Endodermal cell (in vitro differentiated cells): ENCODE measurements around the gene AJAP1. TPM values are rescaled to one million over a fixed set of nuclear protein-coding genes. Genes with fewer than 3 reads are reported as not detected.

Experiments
- DNase-seq: peaks from one replicate; pipeline ENCODE4 v3.0.0-alpha.2; 2017
- H3K27ac ChIP-seq: 2 replicates; pipeline ENCODE4 v1.5.1; 2013; ENCODE audit warnings: mild to moderate bottlenecking, low read depth, low read length, moderate library complexity
- H3K27me3 ChIP-seq: 2 replicates; pipeline ENCODE4 v1.6.1; 2013; ENCODE audit warnings: mild to moderate bottlenecking, low read length, moderate library complexity; ENCODE audit not compliant: insufficient read depth, control insufficient read depth, poor library complexity, severe bottlenecking
- H3K36me3 ChIP-seq: 2 replicates; pipeline ENCODE4 v1.7.0; 2013; ENCODE audit warnings: mild to moderate bottlenecking, low read length, moderate library complexity; ENCODE audit not compliant: control insufficient read depth, insufficient read depth
- H3K4me1 ChIP-seq: one replicate; pipeline ENCODE4 v1.7.0; 2013; ENCODE audit warnings: low read length; ENCODE audit not compliant: control insufficient read depth, insufficient read depth
- H3K4me3 ChIP-seq: 2 replicates; pipeline ENCODE4 v1.5.1; 2013; ENCODE audit warnings: mild to moderate bottlenecking, low read length, moderate library complexity
- H3K9ac ChIP-seq: 2 replicates; pipeline ENCODE4 v1.6.1; 2013; ENCODE audit warnings: mild to moderate bottlenecking, low read length, moderate library complexity; ENCODE audit not compliant: poor library complexity, severe bottlenecking; ENCODE audit errors: extremely low read depth
- H3K9me3 ChIP-seq: 2 replicates; pipeline ENCODE4 v1.6.1; 2013; ENCODE audit warnings: mild to moderate bottlenecking, low read length, moderate library complexity; ENCODE audit not compliant: control insufficient read depth
- H3K27ac Mint-ChIP-seq: 2 replicates; pipeline ENCODE4 v1.8.0; 2020; ENCODE audit warnings: mixed read lengths
- H3K27me3 Mint-ChIP-seq: 2 replicates; pipeline ENCODE4 v1.8.0; 2021; ENCODE audit warnings: mild to moderate bottlenecking, mixed read lengths; ENCODE audit not compliant: insufficient read depth
- H3K36me3 Mint-ChIP-seq: 2 replicates; pipeline ENCODE4 v1.8.0; 2020; ENCODE audit warnings: low read depth, mixed read lengths
- H3K4me1 Mint-ChIP-seq: 2 replicates; pipeline ENCODE4 v1.8.0; 2020; ENCODE audit warnings: mixed read lengths
- H3K4me3 Mint-ChIP-seq: 2 replicates; pipeline ENCODE4 v1.8.0; 2020; ENCODE audit warnings: mild to moderate bottlenecking, moderate library complexity, mixed read lengths
- H3K9me3 Mint-ChIP-seq: 2 replicates; pipeline ENCODE4 v1.8.0; 2020; ENCODE audit warnings: mild to moderate bottlenecking, mixed read lengths
- CTCF ChIP-seq: fragments of 200-600 bp; sonication (generic); conservative IDR thresholded peaks from 2 replicates; pipeline ENCODE4 v1.5.0; 2021; ENCODE audit warnings: antibody characterized with exemption, mild to moderate bottlenecking
- WGBS, 2 experiments: methylation state at CpG; one replicate each; pipeline versions ENCODE4 v1.1.5 to v1.1.7; 2013; ENCODE audit warnings: missing lambda C conversion rate in 2 of 2, mixed read lengths in 1 of 2; ENCODE audit not compliant: insufficient coverage in 1 of 2, insufficient read length in 1 of 2; 5-methylcytosine and 5-hydroxymethylcytosine counted together
- total RNA-seq, 2 donors: library from RNA; stranded (reverse); fragmentation: NEBNext Ultra II Directional in 1 of 2; extraction: Animal tissue kit (Norgen Biotek cat#: 25700) in 1 of 2; gene quantifications; 2 replicates in 1 of 2; 3 replicates in 1 of 2; pipeline ENCODE4 v1.2.1, GENCODE V29; 2021

Gene AJAP1
- total RNA-seq, 2 donors from 2014 or later, result 19.4 to 22.1 TPM

DNA sequence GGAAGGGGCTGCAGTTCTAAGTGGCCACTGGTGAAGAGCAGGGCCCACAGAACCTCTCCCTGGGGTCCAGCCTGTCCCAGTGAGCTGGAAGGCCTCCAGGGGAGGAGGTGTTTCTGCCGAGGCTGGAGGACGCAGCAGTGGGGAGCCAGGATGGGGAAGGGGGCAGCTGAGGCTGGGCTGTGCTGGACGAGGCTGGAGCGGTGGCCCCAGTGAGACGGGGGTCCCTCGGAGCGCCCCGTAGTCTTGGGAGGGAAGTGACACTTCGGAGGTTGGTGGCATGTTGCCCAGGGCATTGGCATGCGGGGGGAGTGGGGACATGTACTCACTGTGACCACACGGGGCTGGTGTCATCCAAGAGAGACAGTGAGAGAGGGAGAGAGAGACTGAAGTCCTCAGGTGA lies 33.5 kb downstream of the AJAP1 start:
- Histone ChIP-seq H3K9ac (no peak overlapping the region), H3K9me3 (no peaks in the 10 kb centered on the region), H3K4me3 (no peak overlapping the region), H3K4me1 (peaks cover 3% of the 10 kb centered on the region), H3K27ac (no peak overlapping the region), H3K27me3 (no peaks in the 10 kb centered on the region), H3K36me3 (peaks cover 23% of the 10 kb centered on the region)
- Mint-ChIP-seq H3K4me1 (peaks cover 19% of the 10 kb centered on the region), H3K27me3 (peaks cover 2% of the 10 kb centered on the region), H3K36me3 (peaks cover 4% of the 10 kb centered on the region), H3K9me3 (no peaks in the 10 kb centered on the region), H3K27ac (no peak overlapping the region), H3K4me3 (no peak overlapping the region)
- 92 to 97% methylated on average over 3 to 11 of the region's 11 CpGs for WGBS, 2 experiments
- no peak for DNase-seq
- TF ChIP-seq CTCF, result peak; percentile 31

DNA sequence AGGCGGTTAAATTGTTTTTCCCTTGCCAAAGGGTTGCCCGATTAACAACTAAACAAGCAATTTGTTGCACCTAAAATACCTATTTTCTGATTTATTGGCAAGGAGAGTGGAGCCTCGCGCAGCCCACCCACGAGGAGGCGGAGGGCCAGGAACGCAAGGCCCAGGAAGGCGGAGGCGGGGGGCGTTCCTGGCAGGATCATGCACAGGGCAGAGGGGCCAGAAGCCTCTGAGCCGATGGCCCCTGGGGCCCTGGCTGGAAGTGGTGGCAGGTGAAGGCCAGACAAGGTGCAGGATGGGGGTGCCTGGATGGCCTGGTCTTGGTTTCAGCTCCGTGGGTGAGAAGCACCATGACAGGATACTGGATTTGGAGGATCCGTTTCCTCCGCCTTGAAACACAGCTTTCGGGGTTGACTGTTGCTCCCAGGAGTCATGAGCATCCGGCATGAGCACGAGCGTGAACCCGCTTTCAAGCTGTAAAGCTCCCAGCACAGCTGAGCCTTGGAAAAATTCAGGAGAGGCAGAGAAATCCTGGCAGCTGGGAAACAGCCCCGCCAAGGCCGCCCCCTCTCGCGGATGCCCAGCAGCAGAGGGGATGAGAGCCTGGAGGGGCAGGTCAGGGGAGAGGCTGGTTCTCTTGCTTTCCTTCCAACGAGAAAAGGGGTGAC lies 35.0 kb downstream of the AJAP1 start:
- DNase-seq, result no peak
- H3K4me3 Mint-ChIP-seq, result no peak overlapping the region
- H3K27ac ChIP-seq, result no peak overlapping the region
- no peaks in the 10 kb centered on the region for H3K27me3 ChIP-seq
- no peak overlapping the region for H3K4me3 ChIP-seq
- H3K9ac ChIP-seq, result no peak overlapping the region
- peaks cover 4% of the 10 kb centered on the region for H3K36me3 Mint-ChIP-seq
- H3K9me3 ChIP-seq, result no peaks in the 10 kb centered on the region
- peaks cover 10% of the 10 kb centered on the region for H3K4me1 Mint-ChIP-seq
- no peaks in the 10 kb centered on the region for H3K9me3 Mint-ChIP-seq
- H3K36me3 ChIP-seq, result peaks cover 23% of the 10 kb centered on the region
- peaks cover 3% of the 10 kb centered on the region for H3K4me1 ChIP-seq
- TF ChIP-seq CTCF, result no peak
- no peak overlapping the region for H3K27ac Mint-ChIP-seq
- no peaks in the 10 kb centered on the region for H3K27me3 Mint-ChIP-seq
- WGBS, 2 experiments, result 93 to 96% methylated on average over 16 to 24 of the region's 24 CpGs

DNA sequence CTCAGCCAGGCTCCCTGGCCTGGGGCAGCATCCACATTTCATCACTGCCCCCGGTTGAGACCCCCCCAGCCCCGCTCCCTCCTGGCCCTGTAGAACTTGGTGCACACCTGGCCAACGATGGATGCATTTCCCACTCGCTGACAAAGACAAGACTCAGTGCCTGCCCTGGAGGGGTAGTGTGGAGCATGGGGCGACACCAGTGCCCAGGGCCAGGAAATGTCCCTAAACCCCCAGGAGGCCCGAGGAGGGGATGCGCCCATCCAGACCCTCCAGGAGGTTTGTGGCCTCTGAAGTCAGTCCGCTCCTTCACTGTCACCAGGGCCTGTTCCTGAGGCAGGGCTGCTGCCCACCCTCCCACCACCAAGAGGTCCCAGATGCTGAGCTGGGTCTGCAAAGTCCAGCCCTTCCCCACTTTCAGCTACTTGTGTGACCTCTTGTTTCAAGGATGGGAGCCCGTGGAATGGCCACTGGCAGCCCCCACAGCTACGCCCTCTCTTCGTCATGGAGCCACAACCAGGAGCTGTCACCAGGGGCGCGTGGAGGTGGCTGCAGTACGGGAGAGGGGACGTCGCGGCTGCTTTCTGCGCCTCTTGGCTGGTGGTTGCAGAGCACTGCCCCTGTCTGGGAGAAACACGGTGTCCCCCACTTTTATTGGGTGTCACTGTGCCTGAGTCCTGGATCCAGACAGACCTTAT lies 35.7 kb downstream of the AJAP1 start:
- H3K9me3 ChIP-seq, result no peaks in the 10 kb centered on the region
- H3K27me3 ChIP-seq, result no peaks in the 10 kb centered on the region
- no peak overlapping the region for H3K27ac Mint-ChIP-seq
- H3K9me3 Mint-ChIP-seq, result no peaks in the 10 kb centered on the region
- H3K4me3 ChIP-seq, result no peak overlapping the region
- no peak overlapping the region for H3K27ac ChIP-seq
- no peak for DNase-seq
- H3K4me1 Mint-ChIP-seq, result peaks cover 3% of the 10 kb centered on the region
- no peak overlapping the region for H3K4me3 Mint-ChIP-seq
- peaks cover 23% of the 10 kb centered on the region for H3K36me3 ChIP-seq
- 94 to 96% methylated on average over 12 to 19 of the region's 19 CpGs for WGBS, 2 experiments
- H3K27me3 Mint-ChIP-seq, result peaks cover 4% of the 10 kb centered on the region
- H3K36me3 Mint-ChIP-seq, result peaks cover 8% of the 10 kb centered on the region
- no peak for TF ChIP-seq CTCF
- no peak overlapping the region for H3K9ac ChIP-seq
- peaks cover 1% of the 10 kb centered on the region for H3K4me1 ChIP-seq
